ENCODE data around the gene NPPC.

NPPC gene

GRCh38 chr2:231941673-231942072 is 15.5 kb upstream of the NPPC start:
- H3K4me3 ChIP-seq (ENCODE audit: low read depth in 1 of 2, low read length in 1 of 2): no peak overlapping the region
- no peak for TF ChIP-seq CTCF (IDR thresholded peaks at IDR 0.05)
- H3K36me3 ChIP-seq: no peaks in the 10 kb centered on the region
- no peaks in the 10 kb centered on the region for H3K9me3 ChIP-seq
- no peaks in the 10 kb centered on the region for H3K27me3 ChIP-seq
- no peak overlapping the region for H3K27ac ChIP-seq
- no peaks in the 10 kb centered on the region for H3K4me1 ChIP-seq (ENCODE audit: control insufficient read depth in 1 of 2, insufficient read depth in 1 of 2, low read depth in 1 of 2, low read length in 1 of 2)

- Histone ChIP-seq H3K27me3 (no peaks in the 10 kb centered on the region), H3K4me3 (ENCODE audit: low read depth in 1 of 2, low read length in 1 of 2) (no peak overlapping the region), H3K9me3 (no peaks in the 10 kb centered on the region), H3K27ac (no peak overlapping the region), H3K4me1 (ENCODE audit: control insufficient read depth in 1 of 2, insufficient read depth in 1 of 2, low read depth in 1 of 2, low read length in 1 of 2) (no peaks in the 10 kb centered on the region), H3K36me3 (no peaks in the 10 kb centered on the region)
- no peak for TF ChIP-seq CTCF (IDR thresholded peaks at IDR 0.05)
Measured at GRCh38 chr2:231940795-231941194, 14.6 kb upstream of the NPPC start.

GRCh38 chr2:231939022-231939421 is 12.8 kb upstream of the NPPC start:
- no peak overlapping the region for H3K27ac ChIP-seq
- H3K36me3 ChIP-seq: no peaks in the 10 kb centered on the region
- no peaks in the 10 kb centered on the region for H3K27me3 ChIP-seq
- no peaks in the 10 kb centered on the region for H3K9me3 ChIP-seq
- no peak overlapping the region for H3K4me3 ChIP-seq (ENCODE audit: low read depth in 1 of 2, low read length in 1 of 2)
- H3K4me1 ChIP-seq (ENCODE audit: control insufficient read depth in 1 of 2, insufficient read depth in 1 of 2, low read depth in 1 of 2, low read length in 1 of 2): no peaks in the 10 kb centered on the region
- no peak for TF ChIP-seq CTCF (IDR thresholded peaks at IDR 0.05)

- no peaks in the 10 kb centered on the region for H3K4me1 ChIP-seq (ENCODE audit: control insufficient read depth in 1 of 2, insufficient read depth in 1 of 2, low read depth in 1 of 2, low read length in 1 of 2)
- no peak for TF ChIP-seq CTCF (IDR thresholded peaks at IDR 0.05)
- no peaks in the 10 kb centered on the region for H3K36me3 ChIP-seq
- no peak overlapping the region for H3K27ac ChIP-seq
- no peak overlapping the region for H3K4me3 ChIP-seq (ENCODE audit: low read depth in 1 of 2, low read length in 1 of 2)
- H3K27me3 ChIP-seq: no peaks in the 10 kb centered on the region
- no peaks in the 10 kb centered on the region for H3K9me3 ChIP-seq
Measured at GRCh38 chr2:231937057-231937456, 10.9 kb upstream of the NPPC start.

- Histone ChIP-seq H3K27me3 (peaks cover 3% of the 10 kb centered on the region), H3K27ac (no peak overlapping the region)
Measured at GRCh38 chr2:231936491-231936890, 10.3 kb upstream of the NPPC start.

More at GRCh38 chr2:231936491-231936890, 10.3 kb upstream of the NPPC start:
- no peaks in the 10 kb centered on the region for H3K9me3 ChIP-seq
- no peak for TF ChIP-seq CTCF (IDR thresholded peaks at IDR 0.05)
- H3K36me3 ChIP-seq: no peaks in the 10 kb centered on the region
- no peaks in the 10 kb centered on the region for H3K4me1 ChIP-seq (ENCODE audit: control insufficient read depth in 1 of 2, insufficient read depth in 1 of 2, low read depth in 1 of 2, low read length in 1 of 2)
- H3K4me3 ChIP-seq (ENCODE audit: low read depth in 1 of 2, low read length in 1 of 2): no peak overlapping the region

Measured in neutrophil (primary cell).